Thyroid gland (tissue), 4 donors: ENCODE measurements around the gene LDLRAD3. TPM values are rescaled to one million over a fixed set of nuclear protein-coding genes. Genes with fewer than 3 reads are reported as not detected.

Source experiments
- DNase-seq, 2 donors: peaks; one replicate each; pipeline ENCODE4 v3.0.0-alpha.2; 2019
- H3K27ac ChIP-seq, 3 donors: fragments of 200-600 bp; sonication (generic); 1 replicate in 2 of 3; 2 replicates in 1 of 3; pipeline ENCODE4 v1.5.1; 2016 to 2019; ENCODE audit warnings: mild to moderate bottlenecking in 1 of 3, moderate library complexity in 1 of 3
- H3K27me3 ChIP-seq: fragments of 200-600 bp; sonication (generic); one replicate; pipeline ENCODE4 v1.5.1; 2019
- H3K36me3 ChIP-seq, 2 donors: fragments of 200-600 bp; sonication (generic); one replicate each; pipeline ENCODE4 v1.5.1; 2016 to 2019
- H3K4me1 ChIP-seq, 2 donors: fragments of 200-600 bp; sonication (generic); one replicate each; pipeline ENCODE4 v1.5.1; 2017 to 2019
- H3K4me3 ChIP-seq, 3 donors: fragments of 200-600 bp; sonication (generic); replicated peaks in 1 of 3; 1 replicate in 2 of 3; 2 replicates in 1 of 3; pipeline ENCODE4 v1.5.1; 2016; ENCODE audit warnings: mild to moderate bottlenecking in 1 of 3
- H3K9me3 ChIP-seq: fragments of 200-600 bp; sonication (generic); one replicate; pipeline ENCODE4 v1.5.1; 2017
- CTCF ChIP-seq, 6 experiments: fragments of 200-600 bp in 3 of 6; fragments of 450-650 bp in 3 of 6; sonication (generic) in 3 of 6; IDR thresholded peaks; one replicate each; pipeline ENCODE4 v1.5.1; 2016 to 2019; ENCODE audit warnings: antibody characterized with exemption in 6 of 6, mild to moderate bottlenecking in 2 of 6, inconsistent platforms in 1 of 6, moderate library complexity in 1 of 6
- POLR2A ChIP-seq, 2 donors: fragments of 450-650 bp; IDR thresholded peaks; one replicate each; pipeline ENCODE4 v1.6.1; 2017; ENCODE audit warnings: antibody characterized with exemption in 2 of 2, mild to moderate bottlenecking in 2 of 2, moderate library complexity in 1 of 2
- WGBS, 2 donors: methylation state at CpG; one replicate each; pipeline ENCODE4 v1.1.5; 2017; 5-methylcytosine and 5-hydroxymethylcytosine counted together
- intact Hi-C: fragments of 100-400 bp; cut with DNase I; formaldehyde crosslinking; loops from one replicate; pipeline ENCODE4 v1.15.1; 2023
- microRNA-seq: library from miRNA; unstranded; fragments of <30 nt; microRNA quantifications from one replicate; pipeline ENCODE4, GENCODE V29; 2016
- small RNA-seq: library from RNA; depleted of rRNA; stranded (forward); fragments of <200 nt; gene quantifications from one replicate; pipeline ENCODE3, GENCODE V24; 2016
- total RNA-seq, 4 donors: library from RNA; depleted of rRNA; stranded (reverse); fragments of >200 nt; gene quantifications; one replicate each; pipeline ENCODE4 v1.2.3, GENCODE V29; 2016

Gene LDLRAD3
- total RNA-seq, 4 donors from 2014 or later = 3.6 to 9.3 (median 6.2) TPM

DNA sequence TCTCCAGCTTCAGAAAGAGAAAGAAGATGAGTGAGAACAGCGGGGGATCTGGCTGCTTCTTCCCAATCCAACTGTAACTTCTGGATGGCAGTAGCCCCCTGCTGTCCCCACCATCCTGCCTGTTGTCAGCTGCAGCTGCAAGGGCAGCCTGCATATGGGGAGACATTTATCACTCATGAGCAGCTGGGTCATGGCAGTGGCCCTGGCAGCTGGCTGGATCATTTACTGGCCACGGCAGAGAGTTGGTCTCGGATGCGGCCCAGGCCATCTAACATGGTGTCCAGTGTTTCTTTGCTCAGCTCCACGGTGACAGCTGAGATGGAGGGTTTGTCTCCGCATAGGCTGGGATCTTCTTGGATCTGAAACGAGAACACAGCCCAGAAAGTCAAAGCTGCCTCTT is 330.6 kb downstream of the LDLRAD3 start:
- Histone ChIP-seq H3K36me3 (peaks cover 25 to 36% of the 10 kb centered on the region in 2 donors), H3K9me3 (no peaks in the 10 kb centered on the region), H3K27me3 (no peaks in the 10 kb centered on the region), H3K4me3 (no peak overlapping the region), H3K4me1 (peaks cover 0 to 6% of the 10 kb centered on the region in 2 donors), H3K27ac (no peak overlapping the region)
- intact Hi-C loops = no loop called here
- TF ChIP-seq CTCF (IDR thresholded peaks at IDR 0.05) (no peak), POLR2A (IDR thresholded peaks at IDR 0.05) (no peak)
- WGBS, 2 donors = 95 to 97% methylated on average over 4 to 5 of the region's 7 CpGs
- no peak for DNase-seq

DNA sequence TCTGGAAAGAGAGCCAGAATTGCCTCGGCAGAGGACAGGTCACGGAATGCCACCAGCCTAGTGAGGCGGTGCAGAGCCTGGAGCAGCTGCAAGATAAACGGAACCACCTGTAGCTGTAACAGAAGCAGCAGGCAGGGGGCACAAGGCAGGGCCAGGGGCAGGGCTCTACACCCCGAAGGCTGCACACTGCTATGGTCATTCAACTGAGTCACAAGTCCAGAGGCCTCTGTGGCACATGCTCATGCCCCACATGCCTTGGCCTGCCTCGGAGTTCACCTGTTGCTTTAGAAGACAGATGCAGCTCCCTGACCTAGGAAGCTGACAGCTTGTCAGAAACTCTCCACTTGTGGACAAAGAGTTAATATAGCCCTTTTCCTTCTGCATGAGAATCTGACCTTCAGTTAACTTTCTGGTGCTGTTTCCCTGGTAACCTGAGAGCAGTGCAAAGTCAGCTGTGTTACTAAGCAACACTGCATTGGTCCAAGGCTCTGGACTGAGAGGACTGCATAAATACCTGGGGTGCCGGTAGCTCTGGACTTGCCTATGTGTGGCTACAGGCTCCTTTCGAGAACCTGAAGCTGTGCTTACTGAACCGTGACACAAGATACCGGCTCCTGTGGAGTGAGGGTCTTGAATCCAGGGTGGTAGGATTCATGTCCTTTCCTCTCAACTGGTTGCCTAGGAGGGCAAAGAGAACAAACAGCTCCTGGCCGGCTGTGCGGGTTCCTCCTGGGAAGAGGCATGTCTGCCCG is 334.8 kb downstream of the LDLRAD3 start:
- Histone ChIP-seq H3K9me3 (no peaks in the 10 kb centered on the region), H3K27ac (peak overlapping the region in 1 of 3 donors; percentile 15), H3K4me3 (no peak overlapping the region), H3K27me3 (no peaks in the 10 kb centered on the region), H3K36me3 (peaks cover 9 to 21% of the 10 kb centered on the region in 2 donors), H3K4me1 (peaks cover 0 to 6% of the 10 kb centered on the region in 2 donors)
- WGBS, 2 donors = 54 to 65% methylated on average over 11 to 13 of the region's 13 CpGs
- peak; percentile 38 to 48 for DNase-seq
- intact Hi-C loops = no loop called here
- TF ChIP-seq CTCF (IDR thresholded peaks at IDR 0.05) (peak in 2 of 6 experiments; percentile 10 to 32), POLR2A (IDR thresholded peaks at IDR 0.05) (no peak)

DNA sequence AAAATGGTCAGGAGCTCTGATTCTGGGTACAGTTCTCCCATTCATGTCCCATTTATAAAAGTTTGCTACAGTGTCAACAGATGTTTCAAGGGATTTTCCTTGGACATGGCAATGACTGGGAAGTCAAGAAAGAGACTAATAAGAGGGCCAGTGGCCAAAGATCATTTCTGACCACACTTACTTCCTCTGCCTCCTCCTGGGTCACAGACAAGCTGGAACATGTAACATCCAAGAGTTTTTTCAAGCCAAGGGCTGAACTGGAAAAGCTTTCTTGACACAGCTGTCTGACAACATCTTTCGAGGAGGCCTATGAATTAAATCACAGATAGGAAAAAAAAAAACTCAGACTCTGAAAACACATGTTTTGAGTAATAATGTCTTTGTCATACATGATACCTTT is 336.7 kb downstream of the LDLRAD3 start:
- WGBS, 2 donors = 70 to 90% methylated on average over 1 of the region's 1 CpG
- TF ChIP-seq CTCF (IDR thresholded peaks at IDR 0.05) = no peak
- no peak for TF ChIP-seq POLR2A (IDR thresholded peaks at IDR 0.05)
- Histone ChIP-seq H3K4me1 (peaks cover 0 to 6% of the 10 kb centered on the region in 2 donors), H3K9me3 (no peaks in the 10 kb centered on the region), H3K36me3 (peaks cover 0 to 10% of the 10 kb centered on the region in 2 donors), H3K27ac (no peak overlapping the region), H3K27me3 (no peaks in the 10 kb centered on the region), H3K4me3 (no peak overlapping the region)
- no peak for DNase-seq
- intact Hi-C loops = no loop called here

Small RNA genes lying within 50 kb of the gene (microRNA-seq; reads per million reads assigned to microRNA genes)
- gene MIR3973 = not detected

Small RNA genes lying within 50 kb of the gene (small RNA-seq; reads per million reads assigned to genes)
- not detected for gene MIR3973
